IMR-90 (cell line): Measurements from ENCODE around the gene DNAJC11. TPM values are rescaled to one million over a fixed set of nuclear protein-coding genes. Genes with fewer than 3 reads are reported as not detected.

ENCODE experiments used
- ATAC-seq: fragments of 200-7000 bp; cut with Tn5 transposase; 2 replicates; pipeline ENCODE4 v1.9.1; 2020; ENCODE audit warnings: low read depth, mild to moderate bottlenecking, moderate library complexity
- BruUV-seq: library from RNA; stranded (reverse); fragments of 400-500 nt; replicated peaks from 2 replicates; lab custom pipeline; 2021; lab: Mats Ljungman, UMichigan
- CTCF ChIA-PET: fragments of 300-600 bp; formaldehyde crosslinking; extraction: SDS; loops from one replicate; lab custom pipeline; 2021; ENCODE audit warnings: antibody characterized with exemption; lab: Yijun Ruan, JAX
- POLR2A ChIA-PET: fragments of 300-600 bp; sonication (Branson Sonifier 250); formaldehyde crosslinking; loops from one replicate; lab custom pipeline; 2022; ENCODE audit warnings: antibody characterized with exemption; ENCODE audit not compliant: unreplicated experiment; lab: Charles Lee
- DNase-seq: peaks from one replicate; pipeline ENCODE4 v3.0.0; 2013
- H2AFZ ChIP-seq: replicated peaks from 2 replicates; pipeline ENCODE3; 2013; ENCODE audit warnings: low read length, mild to moderate bottlenecking; ENCODE audit not compliant: poor library complexity
- H2AK5ac ChIP-seq: 2 replicates; pipeline ENCODE4 v1.6.1; 2013; ENCODE audit warnings: low read depth, low read length, inconsistent platforms
- H2AK9ac ChIP-seq: replicated peaks from 2 replicates; pipeline ENCODE3; 2013; ENCODE audit warnings: mild to moderate bottlenecking, low read depth, low read length, moderate library complexity; ENCODE audit not compliant: poor library complexity
- H2BK120ac ChIP-seq: 2 replicates; pipeline ENCODE4 v1.6.1; 2013; ENCODE audit warnings: low read depth, low read length, inconsistent platforms
- H2BK15ac ChIP-seq: 3 replicates; pipeline ENCODE4 v1.6.1; 2013; ENCODE audit warnings: low read depth, low read length, inconsistent platforms
- H2BK20ac ChIP-seq: 2 replicates; pipeline ENCODE4 v1.6.1; 2013; ENCODE audit warnings: low read depth, mild to moderate bottlenecking, inconsistent platforms, low read length, moderate library complexity
- H2BK5ac ChIP-seq: 2 replicates; pipeline ENCODE4 v1.6.1; 2013; ENCODE audit warnings: mild to moderate bottlenecking, low read depth, low read length, inconsistent platforms; ENCODE audit not compliant: poor library complexity, severe bottlenecking
- H3K14ac ChIP-seq: replicated peaks from 2 replicates; pipeline ENCODE4 v1.6.1; 2013; ENCODE audit warnings: low read depth, low read length, inconsistent platforms
- H3K18ac ChIP-seq: 2 replicates; pipeline ENCODE4 v1.6.1; 2013; ENCODE audit warnings: low read depth, low read length, control low read depth
- H3K23ac ChIP-seq: 2 replicates; pipeline ENCODE4 v1.6.1; 2013; ENCODE audit warnings: low read depth, low read length, inconsistent platforms
- H3K27ac ChIP-seq: 2 replicates; pipeline ENCODE4 v1.5.1; 2013; ENCODE audit warnings: mild to moderate bottlenecking, control low read depth, low read length; ENCODE audit not compliant: insufficient read depth
- H3K27me3 ChIP-seq: 2 replicates; pipeline ENCODE4 v1.6.1; 2013; ENCODE audit warnings: low read length; ENCODE audit not compliant: control insufficient read depth, insufficient read depth
- H3K36me3 ChIP-seq: 2 replicates; pipeline ENCODE4 v1.6.1; 2013; ENCODE audit warnings: low read length, mixed read lengths; ENCODE audit not compliant: control insufficient read depth, insufficient read depth
- H3K4ac ChIP-seq: 2 replicates; pipeline ENCODE4 v1.6.1; 2013; ENCODE audit warnings: low read depth, low read length, inconsistent platforms
- H3K4me1 ChIP-seq: 2 replicates; pipeline ENCODE4 v1.6.1; 2013; ENCODE audit warnings: low read length, mixed read lengths; ENCODE audit not compliant: control insufficient read depth, insufficient read depth
- H3K4me2 ChIP-seq: 2 replicates; pipeline ENCODE4 v1.6.1; 2013; ENCODE audit warnings: low read depth, mild to moderate bottlenecking, control low read depth, low read length, moderate library complexity
- H3K4me3 ChIP-seq: 2 replicates; pipeline ENCODE4 v1.5.1; 2013; ENCODE audit warnings: low read depth, mild to moderate bottlenecking, control low read depth, low read length, moderate library complexity; ENCODE audit not compliant: insufficient read depth
- H3K56ac ChIP-seq: 2 replicates; pipeline ENCODE4 v1.6.1; 2013; ENCODE audit warnings: low read length, inconsistent platforms; ENCODE audit not compliant: insufficient read depth; ENCODE audit errors: extremely low read depth
- H3K79me1 ChIP-seq, 2 experiments: 2 replicates each; pipeline ENCODE4 v1.6.1; 2013; ENCODE audit warnings: low read length in 2 of 2, inconsistent platforms in 1 of 2, low read depth in 1 of 2
- H3K9ac ChIP-seq: 2 replicates; pipeline ENCODE4 v1.6.1; 2013; ENCODE audit warnings: low read depth, low read length, control low read depth
- H3K9me1 ChIP-seq: 2 replicates; pipeline ENCODE4 v1.6.1; 2013; ENCODE audit warnings: low read length, inconsistent platforms; ENCODE audit not compliant: insufficient read depth
- H3K9me3 ChIP-seq: 2 replicates; pipeline ENCODE4 v1.6.1; 2013; ENCODE audit warnings: low read length; ENCODE audit not compliant: control insufficient read depth, insufficient read depth
- H4K20me1 ChIP-seq: 2 replicates; pipeline ENCODE4 v1.6.1; 2013; ENCODE audit warnings: low read length, inconsistent platforms; ENCODE audit not compliant: insufficient read depth
- H4K5ac ChIP-seq: 2 replicates; pipeline ENCODE4 v1.6.1; 2013; ENCODE audit warnings: mild to moderate bottlenecking, low read depth, low read length, control low read depth
- H4K8ac ChIP-seq, 2 experiments: 2 replicates each; pipeline ENCODE4 v1.6.1; 2013; ENCODE audit warnings: low read depth in 2 of 2, low read length in 2 of 2, control low read depth in 1 of 2, inconsistent platforms in 1 of 2
- H4K91ac ChIP-seq: 2 replicates; pipeline ENCODE4 v1.6.1; 2013; ENCODE audit warnings: low read depth, low read length, inconsistent platforms; ENCODE audit not compliant: insufficient read depth
- BHLHE40 ChIP-seq: fragments of 150-350 bp; IDR thresholded peaks from 2 replicates; pipeline ENCODE4 v1.6.1; 2016; ENCODE audit warnings: mild to moderate bottlenecking, low read depth, low read length
- CHD1 ChIP-seq: IDR thresholded peaks from 2 replicates; pipeline ENCODE4 v1.6.1; 2012; ENCODE audit warnings: low read depth, low read length, improper control_type of control experiment
- CTCF ChIP-seq: conservative IDR thresholded peaks from 2 replicates; pipeline ENCODE4 v1.5.1; 2012; ENCODE audit warnings: mild to moderate bottlenecking, low read depth, low read length, improper control_type of control experiment
- FOS ChIP-seq: fragments of 150-350 bp; IDR thresholded peaks from 2 replicates; pipeline ENCODE4 v1.6.1; 2016; ENCODE audit warnings: low read depth, low read length
- MAFK ChIP-seq: IDR thresholded peaks from 2 replicates; pipeline ENCODE4 v1.6.1; 2012; ENCODE audit warnings: low read depth, low read length, improper control_type of control experiment
- MXI1 ChIP-seq: IDR thresholded peaks from 2 replicates; pipeline ENCODE4 v1.6.1; 2012; ENCODE audit warnings: low read depth, mild to moderate bottlenecking, low read length, moderate library complexity, borderline replicate concordance
- NFE2L2 ChIP-seq: fragments of 150-350 bp; IDR thresholded peaks from 2 replicates; pipeline ENCODE4 v1.6.1; 2016; ENCODE audit warnings: low read depth, mild to moderate bottlenecking, low read length
- POLR2A ChIP-seq: IDR thresholded peaks from 2 replicates; pipeline ENCODE4 v1.6.1; 2012; ENCODE audit warnings: mild to moderate bottlenecking, low read depth, low read length
- RFX5 ChIP-seq: IDR thresholded peaks from 2 replicates; pipeline ENCODE4 v1.8.0; 2012; ENCODE audit warnings: low read depth, mild to moderate bottlenecking, low read length, moderate library complexity
- SMC3 ChIP-seq: fragments of 150-350 bp; IDR thresholded peaks from 2 replicates; pipeline ENCODE4 v1.6.1; 2016; ENCODE audit warnings: low read depth, mild to moderate bottlenecking, antibody characterized with exemption, low read length, moderate library complexity
- USF2 ChIP-seq: fragments of 150-350 bp; IDR thresholded peaks from 2 replicates; pipeline ENCODE4 v1.6.1; 2017; ENCODE audit warnings: mild to moderate bottlenecking, antibody characterized with exemption, low read length, low read depth
- WGBS, 2 experiments: methylation state at CpG; one replicate each; pipeline versions ENCODE4 v1.1.5 to v1.1.7; 2013; ENCODE audit warnings: missing lambda C conversion rate in 2 of 2; ENCODE audit not compliant: insufficient read length in 1 of 2; ENCODE audit errors: extremely low coverage in 2 of 2; 5-methylcytosine and 5-hydroxymethylcytosine counted together
- dilution Hi-C: fragments of 300-500 bp; cut with HindIII; formaldehyde crosslinking; loops from one replicate; pipeline ENCODE4 v1.14.3; 2018; ENCODE audit warnings: low sequenced_read_pairs; ENCODE audit not compliant: unreplicated experiment
- in situ Hi-C: fragments of 300-500 bp; cut with MboI; formaldehyde crosslinking; loops from 3 replicates; pipeline ENCODE4 v1.14.3; 2019; ENCODE audit warnings: low sequenced_read_pairs, inconsistent platforms, mixed read lengths
- intact Hi-C: fragments of 100-400 bp; cut with micrococcal nuclease; formaldehyde crosslinking; loops from 2 replicates; pipeline ENCODE4 v1.10.0; 2022
- polyA plus RNA-seq, 3 experiments: library from polyadenylated mRNA; depleted of rRNA; stranded (reverse); fragments of >200 nt; gene quantifications; 2 replicates each; pipeline ENCODE4 v1.2.3, GENCODE V29; 2012; ENCODE audit warnings: low replicate concordance in 1 of 3
- total RNA-seq: library from RNA; depleted of rRNA; stranded (reverse); fragments of >200 nt; gene quantifications from 2 replicates; pipeline ENCODE4 v1.2.3, GENCODE V29; 2012

DNAJC11 gene
- total and polyA plus RNA-seq, 2 of the 4 experiments (the other 2 are of a cell fraction) = 38.7 to 48.5 TPM

GRCh38 chr1:6672558-6672957 is 29.1 kb downstream of the DNAJC11 start:
- Histone ChIP-seq H3K4me1 (peaks cover 2% of the 10 kb centered on the region; the same call in 1 of the 2 replicates), H3K14ac (no peak overlapping the region), H2BK5ac (no peak overlapping the region), H3K27me3 (no peaks in the 10 kb centered on the region), H2BK120ac (no peak overlapping the region), H3K4me2 (no peak overlapping the region), H3K36me3 (peaks cover 16% of the 10 kb centered on the region), H3K27ac (no peak overlapping the region), H4K8ac (no peak overlapping the region), H3K9me1 (no peaks in the 10 kb centered on the region; the same call in none of the 2 replicates), H3K23ac (no peak overlapping the region), H3K56ac (no peak overlapping the region), H3K9ac (no peak overlapping the region), H3K9me3 (no peaks in the 10 kb centered on the region), H2AFZ (no peak overlapping the region), H2AK9ac (no peak overlapping the region), H4K5ac (no peak overlapping the region), H3K4ac (no peak overlapping the region), H2BK20ac (no peak overlapping the region), H3K4me3 (no peak overlapping the region), H2BK15ac (no peak overlapping the region), H4K20me1 (no peaks in the 10 kb centered on the region), H3K18ac (no peak overlapping the region), H3K79me1 (peaks cover 13 to 32% of the 10 kb centered on the region in 2 experiments), H4K91ac (no peak overlapping the region), H2AK5ac (no peak overlapping the region)
- DNase-seq = no peak
- BruUV-seq = no TSS peak
- ChIA-PET POLR2A (no interaction called here), CTCF (interaction anchor here (0.6 kb wide), 1 partner anchor 29 kb away, joined by 3 read pairs; the partner anchor contains the start of gene DNAJC11)
- TF ChIP-seq CHD1 = no peak
- no peak for TF ChIP-seq RFX5
- TF ChIP-seq SMC3 = no peak
- TF ChIP-seq MAFK = no peak
- TF ChIP-seq BHLHE40 = no peak
- TF ChIP-seq USF2 = no peak
- TF ChIP-seq CTCF = no peak
- TF ChIP-seq NFE2L2 = no peak
- TF ChIP-seq MXI1 = no peak
- no peak for TF ChIP-seq POLR2A
- TF ChIP-seq FOS = no peak
- dilution Hi-C loops = no loop called here
- intact Hi-C loops = no loop called here
- 100% methylated on average over 1 of the region's 2 CpGs; no CpG with 5 or more reads in 1 of the 2 experiments for WGBS, 2 experiments
- in situ Hi-C loops = no loop called here
- no peak for ATAC-seq
